ENCODE data around the gene FAM168A. TPM values are rescaled to one million over a fixed set of nuclear protein-coding genes. Genes with fewer than 3 reads are reported as not detected.

Gene FAM168A
- total RNA-seq, 1 experiment from 2014 or later: 21.1 TPM

GRCh38 chr11:73382747-73383146, 215.2 kb downstream of the FAM168A start:
- Histone ChIP-seq H2BK12ac (ENCODE audit: insufficient read length, low read depth, low read length) (no peak overlapping the region), H3K14ac (ENCODE audit: insufficient read depth, low read length) (no peak overlapping the region), H4K91ac (ENCODE audit: insufficient read length, low read depth, low read length) (no peak overlapping the region), H2BK15ac (ENCODE audit: low read depth, low read length) (no peak overlapping the region), H3K79me2 (ENCODE audit: insufficient read depth, low read length) (no peaks in the 10 kb centered on the region; the same call in 1 of the 2 replicates), H4K5ac (ENCODE audit: insufficient read length, low read depth, low read length) (no peak overlapping the region), H3K4ac (ENCODE audit: low read depth, low read length) (no peak overlapping the region), H2AK5ac (ENCODE audit: insufficient read length, low read length) (no peak overlapping the region), H3K27ac (ENCODE audit: insufficient read length, low read depth, low read length) (no peak overlapping the region), H3T11ph (ENCODE audit: low read length) (no peak overlapping the region), H4K20me1 (ENCODE audit: control insufficient read depth, insufficient read depth, insufficient read length) (no peaks in the 10 kb centered on the region), H3K27me3 (ENCODE audit: insufficient read depth, low read length) (no peaks in the 10 kb centered on the region), H4K8ac (replicated peaks; ENCODE audit: insufficient read length, low read depth, low read length) (no peak overlapping the region), H3K23me2 (ENCODE audit: insufficient read length, low read depth, low read length, poor library complexity, severe bottlenecking) (no peaks in the 10 kb centered on the region), H2AFZ (ENCODE audit: low read length) (no peak overlapping the region), H2BK120ac (ENCODE audit: low read depth, low read length, poor library complexity, severe bottlenecking) (no peak overlapping the region), H3K9me3 (ENCODE audit: control insufficient read depth, low read depth, low read length) (no peaks in the 10 kb centered on the region), H3K4me1 (ENCODE audit: insufficient read depth, low read length) (no peaks in the 10 kb centered on the region), H3K4me2 (ENCODE audit: insufficient read depth, insufficient read length, low read length) (no peak overlapping the region), H3K9ac (ENCODE audit: extremely low read depth, insufficient read length, low read length) (no peak overlapping the region), H2BK5ac (ENCODE audit: insufficient read length, low read length) (no peak overlapping the region), H2BK20ac (ENCODE audit: low read depth, low read length, poor library complexity, severe bottlenecking) (no peak overlapping the region), H3K23ac (ENCODE audit: insufficient read length, low read depth, low read length) (no peak overlapping the region), H3K18ac (ENCODE audit: insufficient read length, low read depth, low read length) (no peak overlapping the region), H3K56ac (ENCODE audit: insufficient read length, low read depth, low read length) (no peak overlapping the region), H3K79me1 (ENCODE audit: insufficient read depth, low read depth, low read length, poor library complexity, severe bottlenecking) (no peaks in the 10 kb centered on the region)
- TF ChIP-seq CTCF (conservative IDR thresholded peaks at IDR 0.05): no peak
- Mint-ChIP-seq H3K9me3 (no peaks in the 10 kb centered on the region), H3K4me1 (peaks cover 19 to 34% of the 10 kb centered on the region in 2 experiments), H3K4me3 (no peak overlapping the region), H3K36me3 (ENCODE audit: insufficient read depth in 1 of 3, low read depth in 3 of 3) (no peaks in the 10 kb centered on the region; a peak in 1 of 7 replicates), H3K27me3 (ENCODE audit: low read depth) (peaks cover 5% of the 10 kb centered on the region), H3K27ac (no peak overlapping the region)
- WGBS (ENCODE audit: extremely low coverage, insufficient read length, low lambda C conversion rate): no CpG with 5 or more reads among the region's 3 CpGs
- DNase-seq: no peak
